Thyroid gland (tissue), 4 donors: Measurements from ENCODE around the gene SELENOI.

Experiments used
- POLR2A ChIP-seq, 2 donors: fragments of 450-650 bp; IDR thresholded peaks; one replicate each; pipeline ENCODE4 v1.6.1; 2017; ENCODE audit warnings: antibody characterized with exemption in 2 of 2, mild to moderate bottlenecking in 2 of 2, moderate library complexity in 1 of 2
- TF ChIP-seq, protein P1 (sequence below), 6 experiments: fragments of 200-600 bp in 3 of 6; fragments of 450-650 bp in 3 of 6; sonication (generic) in 3 of 6; IDR thresholded peaks; one replicate each; pipeline ENCODE4 v1.5.1; 2016 to 2019; ENCODE audit warnings: antibody characterized with exemption in 6 of 6, mild to moderate bottlenecking in 2 of 6, inconsistent platforms in 1 of 6, moderate library complexity in 1 of 6

DNA sequence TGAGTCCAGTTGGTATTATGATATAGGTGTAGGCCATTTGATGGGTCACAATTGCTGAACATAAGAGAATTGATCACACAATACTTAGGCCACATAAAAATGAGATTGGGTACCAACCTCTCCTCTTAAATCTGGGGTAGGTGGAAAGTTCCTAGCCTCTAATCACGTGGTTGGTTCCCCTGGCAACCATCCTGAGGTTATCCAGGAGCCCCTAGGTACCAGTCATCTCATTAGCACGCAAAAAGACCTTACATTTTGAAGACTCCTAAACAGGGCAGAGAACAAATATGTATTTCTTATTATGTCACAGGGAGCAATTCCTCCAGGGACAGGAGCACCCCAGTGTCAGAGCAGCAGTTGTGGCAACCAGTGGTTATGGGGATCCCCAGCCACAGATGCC lies 12.7 kb upstream of the SELENOI start:
- TF ChIP-seq, protein P1, sequence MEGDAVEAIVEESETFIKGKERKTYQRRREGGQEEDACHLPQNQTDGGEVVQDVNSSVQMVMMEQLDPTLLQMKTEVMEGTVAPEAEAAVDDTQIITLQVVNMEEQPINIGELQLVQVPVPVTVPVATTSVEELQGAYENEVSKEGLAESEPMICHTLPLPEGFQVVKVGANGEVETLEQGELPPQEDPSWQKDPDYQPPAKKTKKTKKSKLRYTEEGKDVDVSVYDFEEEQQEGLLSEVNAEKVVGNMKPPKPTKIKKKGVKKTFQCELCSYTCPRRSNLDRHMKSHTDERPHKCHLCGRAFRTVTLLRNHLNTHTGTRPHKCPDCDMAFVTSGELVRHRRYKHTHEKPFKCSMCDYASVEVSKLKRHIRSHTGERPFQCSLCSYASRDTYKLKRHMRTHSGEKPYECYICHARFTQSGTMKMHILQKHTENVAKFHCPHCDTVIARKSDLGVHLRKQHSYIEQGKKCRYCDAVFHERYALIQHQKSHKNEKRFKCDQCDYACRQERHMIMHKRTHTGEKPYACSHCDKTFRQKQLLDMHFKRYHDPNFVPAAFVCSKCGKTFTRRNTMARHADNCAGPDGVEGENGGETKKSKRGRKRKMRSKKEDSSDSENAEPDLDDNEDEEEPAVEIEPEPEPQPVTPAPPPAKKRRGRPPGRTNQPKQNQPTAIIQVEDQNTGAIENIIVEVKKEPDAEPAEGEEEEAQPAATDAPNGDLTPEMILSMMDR (IDR thresholded peaks at IDR 0.05): no peak
- TF ChIP-seq POLR2A (IDR thresholded peaks at IDR 0.05): no peak
